HFF-Myc (cell line): ENCODE measurements around the gene SMIM41.

Experiments used
- DNase-seq: peaks from one replicate; pipeline ENCODE4 v3.0.0-alpha.2; 2011; ENCODE audit warnings: low read depth; ENCODE audit errors: extremely low read depth
- H3K4me3 ChIP-seq: replicated peaks from 2 replicates; pipeline ENCODE4 v1.5.1; 2011; ENCODE audit warnings: low read depth, mild to moderate bottlenecking, control low read depth, low read length
- CTCF ChIP-seq: IDR thresholded peaks from 2 replicates; pipeline ENCODE4 v1.5.1; 2012; ENCODE audit warnings: mild to moderate bottlenecking, low read depth, low read length, control low read depth; ENCODE audit errors: missing control alignments

Gene SMIM41

GRCh38 chr12:52036587-52037171, 42.8 kb upstream of the SMIM41 start:
- no peak for DNase-seq
- TF ChIP-seq CTCF = no peak
- peak overlapping the region; percentile 34 for H3K4me3 ChIP-seq

GRCh38 chr12:52037248-52037861, 42.1 kb upstream of the SMIM41 start:
- no peak for DNase-seq
- no peak for TF ChIP-seq CTCF
- peak overlapping the region; percentile 76 for H3K4me3 ChIP-seq

GRCh38 chr12:52038447-52038846, 41.1 kb upstream of the SMIM41 start:
- no peak for TF ChIP-seq CTCF
- peak overlapping the region; percentile 76 for H3K4me3 ChIP-seq
- DNase-seq = no peak

GRCh38 chr12:52041035-52041434, 38.5 kb upstream of the SMIM41 start:
- DNase-seq = no peak
- TF ChIP-seq CTCF = no peak
- no peak overlapping the region for H3K4me3 ChIP-seq

- TF ChIP-seq CTCF = no peak
- no peak for DNase-seq
- H3K4me3 ChIP-seq = no peak overlapping the region
Measured at GRCh38 chr12:52041695-52042123, 37.8 kb upstream of the SMIM41 start.

- no peak for TF ChIP-seq CTCF
- DNase-seq = no peak
- no peak overlapping the region for H3K4me3 ChIP-seq
Measured at GRCh38 chr12:52042706-52043385, 36.7 kb upstream of the SMIM41 start.
